Nephron (organoid): Measurements from ENCODE around the gene CDHR4.

Experiments used
- H3K27ac Mint-ChIP-seq, 3 experiments: 2 replicates each; pipeline ENCODE4 v1.8.0; 2020; ENCODE audit warnings: mixed read lengths in 3 of 3, mild to moderate bottlenecking in 2 of 3, moderate library complexity in 1 of 3
- H3K27me3 Mint-ChIP-seq: 2 replicates; pipeline ENCODE4 v1.8.0; 2021; ENCODE audit warnings: low read depth, mild to moderate bottlenecking, moderate library complexity, mixed read lengths
- H3K36me3 Mint-ChIP-seq: 2 replicates; pipeline ENCODE4 v1.8.0; 2020; ENCODE audit warnings: low read depth, mixed read lengths
- H3K4me1 Mint-ChIP-seq: 2 replicates; pipeline ENCODE4 v1.8.0; 2020; ENCODE audit warnings: mixed read lengths
- H3K4me3 Mint-ChIP-seq, 3 experiments: 2 replicates each; pipeline ENCODE4 v1.8.0; 2020; ENCODE audit warnings: mild to moderate bottlenecking in 3 of 3, mixed read lengths in 3 of 3, moderate library complexity in 2 of 3
- H3K9me3 Mint-ChIP-seq: 2 replicates; pipeline ENCODE4 v1.8.0; 2020; ENCODE audit warnings: mixed read lengths
- TF ChIP-seq, protein P1 (sequence below), 3 experiments: fragments of 200-600 bp; sonication (generic); IDR thresholded peaks; one replicate each; pipeline ENCODE4 v1.5.0; 2021; ENCODE audit warnings: antibody characterized with exemption in 3 of 3; ENCODE audit not compliant: unreplicated experiment in 3 of 3

The CDHR4 gene

DNA sequence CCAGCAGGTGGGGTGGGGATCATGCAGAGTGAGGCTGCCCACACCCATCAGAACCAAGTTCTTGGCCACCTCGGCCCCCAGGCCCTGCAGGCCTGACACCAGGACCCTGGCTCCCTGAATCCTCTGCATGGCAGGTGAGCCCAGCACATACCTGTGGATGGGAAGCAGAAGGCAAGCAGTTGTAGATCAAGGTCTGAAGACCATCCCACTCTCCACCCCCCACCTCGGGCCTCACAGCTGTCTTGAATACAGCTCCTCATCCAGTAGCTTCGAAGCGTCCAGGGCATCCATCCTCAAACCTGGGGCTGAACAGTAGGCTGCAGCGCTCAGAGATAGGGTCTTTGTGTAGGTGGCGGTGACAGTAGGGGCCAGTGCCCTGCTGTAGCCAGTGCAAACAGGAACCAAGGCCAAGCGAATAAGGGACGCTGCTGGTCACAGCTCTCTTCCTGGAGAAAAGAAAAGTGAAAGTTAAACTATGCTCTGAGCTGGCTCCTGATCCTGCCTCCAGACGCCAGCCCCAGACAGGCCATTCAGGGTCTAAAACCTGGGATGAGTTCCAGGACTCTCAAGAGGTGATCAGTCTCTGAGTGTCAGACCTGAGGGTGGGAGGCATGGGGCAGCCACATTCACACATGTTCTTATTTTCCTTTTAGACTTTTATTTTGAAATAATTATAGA is 14.0 kb upstream of the CDHR4 start, which contains the start of gene UBA7:
Gene UBA7, minus strand, starts transcription at position 457 of the 678 bp plus-strand sequence. Its CDS starts 166 bp downstream, at position 291.
- Mint-ChIP-seq H3K27me3 (no peaks in the 10 kb centered on the region), H3K4me3 (peak within 1 kb of the TSS; percentile 66 to 87 (median 87)), H3K4me1 (peaks cover 11% of the 10 kb centered on the region), H3K9me3 (no peaks in the 10 kb centered on the region), H3K27ac (peak within 1 kb of the TSS; percentile 97 to 99 (median 99)), H3K36me3 (no peaks in the 10 kb centered on the region)
- TF ChIP-seq, protein P1, sequence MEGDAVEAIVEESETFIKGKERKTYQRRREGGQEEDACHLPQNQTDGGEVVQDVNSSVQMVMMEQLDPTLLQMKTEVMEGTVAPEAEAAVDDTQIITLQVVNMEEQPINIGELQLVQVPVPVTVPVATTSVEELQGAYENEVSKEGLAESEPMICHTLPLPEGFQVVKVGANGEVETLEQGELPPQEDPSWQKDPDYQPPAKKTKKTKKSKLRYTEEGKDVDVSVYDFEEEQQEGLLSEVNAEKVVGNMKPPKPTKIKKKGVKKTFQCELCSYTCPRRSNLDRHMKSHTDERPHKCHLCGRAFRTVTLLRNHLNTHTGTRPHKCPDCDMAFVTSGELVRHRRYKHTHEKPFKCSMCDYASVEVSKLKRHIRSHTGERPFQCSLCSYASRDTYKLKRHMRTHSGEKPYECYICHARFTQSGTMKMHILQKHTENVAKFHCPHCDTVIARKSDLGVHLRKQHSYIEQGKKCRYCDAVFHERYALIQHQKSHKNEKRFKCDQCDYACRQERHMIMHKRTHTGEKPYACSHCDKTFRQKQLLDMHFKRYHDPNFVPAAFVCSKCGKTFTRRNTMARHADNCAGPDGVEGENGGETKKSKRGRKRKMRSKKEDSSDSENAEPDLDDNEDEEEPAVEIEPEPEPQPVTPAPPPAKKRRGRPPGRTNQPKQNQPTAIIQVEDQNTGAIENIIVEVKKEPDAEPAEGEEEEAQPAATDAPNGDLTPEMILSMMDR (IDR thresholded peaks at IDR 0.05; ENCODE audit: unreplicated experiment in 3 of 3), result no peak

DNA sequence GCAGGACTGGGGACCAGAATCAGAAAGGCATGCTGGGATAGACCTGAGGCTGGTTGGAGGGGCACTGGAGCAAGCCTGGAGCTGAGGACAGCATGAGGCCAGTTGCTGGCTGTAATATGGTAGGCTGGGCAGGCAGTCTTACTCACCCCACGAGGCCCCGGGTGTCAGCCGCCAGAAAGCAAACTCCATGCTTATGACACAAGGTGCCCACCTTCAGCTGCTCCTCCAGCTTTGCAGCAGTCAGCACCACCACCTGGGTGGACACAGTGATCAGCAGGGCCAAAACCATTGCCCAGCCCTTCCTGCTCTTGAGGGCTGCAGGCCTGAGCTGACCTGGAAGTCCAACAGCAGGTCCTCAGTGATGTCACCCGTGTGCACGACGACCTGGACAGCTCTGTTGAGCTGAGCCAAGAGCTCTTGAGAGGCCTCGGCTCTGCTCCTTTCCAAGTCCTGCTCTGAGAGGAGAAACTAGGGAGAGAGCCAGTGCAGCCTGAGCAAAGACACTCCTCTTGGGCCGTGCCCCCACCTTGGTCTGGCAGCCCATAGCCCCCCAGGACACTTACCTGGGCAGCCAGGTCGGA is 13.3 kb upstream of the CDHR4 start:
- peaks cover 17% of the 10 kb centered on the region for H3K4me1 Mint-ChIP-seq
- peak overlapping the region; percentile 66 to 87 (median 87) for H3K4me3 Mint-ChIP-seq
- no peaks in the 10 kb centered on the region for H3K36me3 Mint-ChIP-seq
- TF ChIP-seq, protein P1 (IDR thresholded peaks at IDR 0.05; ENCODE audit: unreplicated experiment in 3 of 3), result no peak
- H3K27me3 Mint-ChIP-seq, result no peaks in the 10 kb centered on the region
- H3K9me3 Mint-ChIP-seq, result no peaks in the 10 kb centered on the region
- peak overlapping the region; percentile 97 to 99 (median 99) for H3K27ac Mint-ChIP-seq

DNA sequence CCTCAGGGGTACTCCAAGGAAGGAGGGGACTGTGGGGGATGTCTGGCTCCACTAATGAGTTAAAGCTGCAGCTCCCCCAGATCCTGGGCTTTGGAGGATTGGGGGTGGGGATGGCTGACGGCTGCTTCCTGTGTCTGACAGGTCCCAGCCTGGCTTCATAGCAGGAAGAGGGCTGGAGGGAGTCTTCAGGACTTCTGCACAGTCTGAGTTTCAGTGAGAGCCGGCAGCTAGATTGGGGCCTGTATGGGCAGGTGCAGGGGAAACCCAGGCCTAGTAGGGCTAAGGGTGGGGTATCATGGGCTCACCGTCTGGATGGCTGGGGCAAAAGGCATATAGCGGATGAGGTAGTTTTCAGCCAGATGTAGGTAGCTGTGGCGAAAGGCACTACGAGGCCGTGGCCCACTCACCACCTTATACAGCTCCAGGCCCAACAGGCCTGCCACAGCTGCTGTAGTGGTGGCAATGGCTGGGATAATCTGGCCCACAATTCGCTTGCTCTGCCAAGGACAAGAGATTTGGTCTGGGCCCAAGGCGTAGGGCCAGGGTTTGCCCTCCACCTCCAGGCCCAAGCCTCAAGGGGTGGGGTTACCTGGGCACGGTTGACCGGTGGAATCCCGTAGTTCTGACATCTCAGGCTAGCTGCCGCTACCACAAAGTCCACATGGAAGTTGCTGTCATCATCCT is 7.9 kb upstream of the CDHR4 start:
- TF ChIP-seq, protein P1 (IDR thresholded peaks at IDR 0.05; ENCODE audit: unreplicated experiment in 3 of 3), result no peak
- H3K27me3 Mint-ChIP-seq, result peaks cover 2% of the 10 kb centered on the region
- peak overlapping the region; percentile 100 for H3K27ac Mint-ChIP-seq
- H3K4me1 Mint-ChIP-seq, result peaks cover 39% of the 10 kb centered on the region
- peak overlapping the region; percentile 50 to 77 (median 69) for H3K4me3 Mint-ChIP-seq
- no peaks in the 10 kb centered on the region for H3K9me3 Mint-ChIP-seq
- H3K36me3 Mint-ChIP-seq, result peaks cover 3% of the 10 kb centered on the region

DNA sequence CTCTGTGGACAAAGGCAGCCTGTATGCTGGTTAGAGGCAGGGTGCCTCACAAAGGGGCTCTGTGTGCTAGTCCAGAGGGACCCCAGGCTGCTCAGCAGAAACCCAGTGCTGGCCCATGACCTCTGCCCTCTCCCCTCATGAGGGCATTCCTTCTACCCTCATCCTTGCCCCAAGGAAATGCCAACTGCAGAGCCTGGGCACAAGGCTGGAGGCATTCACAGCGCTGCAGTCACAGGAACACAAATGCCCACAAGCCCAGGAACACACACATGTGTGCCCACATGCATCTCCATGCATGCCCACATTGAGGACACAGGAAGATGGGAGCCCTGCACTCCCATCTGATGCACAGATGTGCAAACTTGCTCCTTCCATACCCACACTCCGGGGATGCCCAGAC is 7.2 kb upstream of the CDHR4 start:
- Mint-ChIP-seq H3K36me3 (peaks cover 3% of the 10 kb centered on the region), H3K27ac (peak overlapping the region; percentile 100), H3K9me3 (no peaks in the 10 kb centered on the region), H3K4me3 (peak overlapping the region; percentile 50 to 77 (median 69)), H3K27me3 (peaks cover 10% of the 10 kb centered on the region), H3K4me1 (peaks cover 43% of the 10 kb centered on the region)
- TF ChIP-seq, protein P1 (IDR thresholded peaks at IDR 0.05; ENCODE audit: unreplicated experiment in 3 of 3), result no peak

DNA sequence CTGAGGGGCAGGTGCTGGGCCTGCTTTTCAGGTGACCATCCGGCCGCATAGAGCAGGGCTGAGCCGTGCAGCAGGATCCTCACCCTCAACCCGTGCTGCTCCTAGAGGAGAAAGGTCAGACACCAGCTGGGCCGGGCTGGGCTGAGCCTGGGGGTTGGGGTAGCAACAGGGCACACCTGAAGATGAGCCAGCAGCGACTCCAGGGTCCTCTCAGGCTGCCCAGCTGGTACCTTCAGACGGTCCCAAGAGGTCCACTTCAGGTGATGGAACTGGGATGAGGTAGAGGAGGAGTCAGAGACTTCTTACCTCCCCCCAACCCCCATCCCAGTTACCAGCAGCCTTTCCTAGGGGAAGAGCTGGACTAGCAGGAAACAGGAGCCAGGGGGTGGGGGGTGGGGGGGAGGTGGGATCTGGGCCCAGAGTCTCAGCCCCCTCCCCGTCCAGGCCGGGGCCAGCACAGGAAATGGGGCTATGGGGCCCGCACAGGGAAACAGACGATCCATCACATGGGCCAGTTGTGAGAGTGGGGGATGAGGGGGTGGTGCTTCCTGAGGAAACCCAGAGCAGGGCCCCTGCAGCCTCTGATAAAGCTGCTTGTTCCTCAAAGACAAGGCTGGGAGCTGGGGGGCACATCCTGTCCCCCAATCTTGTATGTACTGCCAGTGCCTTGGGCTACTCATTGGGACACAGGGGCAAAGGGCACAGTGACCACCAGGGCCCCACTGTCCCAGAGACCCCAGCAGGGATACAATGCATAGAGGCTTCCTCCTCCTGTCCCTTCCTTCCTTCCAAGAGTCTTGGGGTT is 6.4 kb upstream of the CDHR4 start:
- H3K27ac Mint-ChIP-seq, result peak overlapping the region; percentile 100
- H3K4me1 Mint-ChIP-seq, result peaks cover 43% of the 10 kb centered on the region
- TF ChIP-seq, protein P1 (IDR thresholded peaks at IDR 0.05; ENCODE audit: unreplicated experiment in 3 of 3), result no peak
- peaks cover 12% of the 10 kb centered on the region for H3K27me3 Mint-ChIP-seq
- H3K36me3 Mint-ChIP-seq, result peaks cover 3% of the 10 kb centered on the region
- H3K9me3 Mint-ChIP-seq, result no peaks in the 10 kb centered on the region
- peak overlapping the region; percentile 86 to 90 (median 88) for H3K4me3 Mint-ChIP-seq
